Stimulated activated CD4-positive, alpha-beta T cell treated with anti-CD3 and anti-CD28 coated beads, Interleukin-4, amount 100 ng/mL, for 48 hours (primary cell): ENCODE data around the gene MAG.

Experiments used
- DNase-seq, 2 donors: peaks; one replicate each; pipeline ENCODE4 v3.0.0-alpha.2; 2020; ENCODE audit warnings: low read depth in 2 of 2

Gene MAG

DNA sequence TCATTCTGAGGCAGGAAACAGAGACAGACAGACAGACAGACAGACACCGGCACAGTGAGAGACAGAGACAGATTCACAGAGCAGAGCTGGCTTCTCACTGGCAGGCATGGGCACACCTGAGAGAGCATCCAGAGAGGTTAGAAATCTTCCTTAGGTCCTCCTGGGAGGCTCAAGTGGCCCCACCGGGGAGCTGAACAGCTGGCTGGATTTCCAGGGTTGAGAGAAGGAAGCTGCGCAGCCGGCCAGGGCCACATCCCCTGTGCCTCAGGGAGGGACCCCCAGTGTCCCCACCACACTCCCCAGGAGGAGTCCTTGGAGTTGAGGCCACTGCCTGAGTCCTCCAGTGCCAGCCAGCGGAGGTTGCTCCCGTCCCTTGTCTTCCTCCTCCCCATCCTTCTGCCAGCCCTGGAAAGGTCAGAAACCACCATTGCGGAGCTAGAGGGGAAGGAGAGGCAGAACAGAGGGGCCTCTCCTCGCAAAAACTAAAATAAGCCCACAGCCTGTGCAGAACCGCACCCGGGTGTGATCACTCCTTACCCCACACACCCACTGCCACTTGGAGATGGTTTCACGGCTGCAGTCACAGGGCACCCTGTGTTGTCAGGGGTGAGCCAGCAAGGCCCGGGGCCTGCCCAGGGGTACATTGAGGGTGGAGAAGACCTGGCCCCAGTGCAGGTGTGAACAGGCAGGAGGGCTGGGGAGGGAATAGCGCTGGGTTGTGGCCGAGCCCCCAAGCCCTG lies 70.5 kb downstream of the MAG start:
- DNase-seq: no peak

DNA sequence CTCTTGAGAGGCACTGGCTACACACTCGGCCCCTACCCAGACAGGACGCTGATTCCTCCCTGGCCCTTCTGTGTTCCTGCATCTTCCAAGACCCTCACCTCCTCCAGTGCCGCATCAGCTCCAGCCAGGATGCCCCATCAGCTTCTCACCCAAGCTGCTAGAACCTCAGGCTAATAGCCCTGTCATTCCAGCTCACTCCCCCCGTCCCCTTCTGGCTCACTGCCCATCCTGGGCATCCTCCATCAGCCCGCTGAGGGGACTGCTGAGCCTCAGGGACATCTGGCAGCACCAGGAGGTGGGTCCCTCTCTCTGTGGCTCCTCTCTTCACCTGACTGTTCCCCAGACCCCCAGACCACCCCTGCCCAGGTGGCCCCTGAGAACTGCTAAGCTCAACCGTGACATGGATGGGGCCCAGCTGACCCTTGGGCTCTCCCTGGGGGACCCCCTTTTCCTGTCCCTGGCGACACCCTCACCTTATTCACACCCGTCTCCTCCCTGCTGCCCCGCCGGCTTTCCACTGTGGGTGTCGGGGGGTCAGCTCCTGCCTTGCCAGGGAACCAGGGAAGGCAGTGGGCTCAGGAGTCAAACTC lies 71.1 kb downstream of the MAG start:
- no peak for DNase-seq
